ENCODE measurements around the gene GUCD1. TPM values are rescaled to one million over a fixed set of nuclear protein-coding genes. Genes with fewer than 3 reads are reported as not detected.

Gene GUCD1
- total RNA-seq, 1 donor from 2014 or later, result 71.6 TPM

DNA sequence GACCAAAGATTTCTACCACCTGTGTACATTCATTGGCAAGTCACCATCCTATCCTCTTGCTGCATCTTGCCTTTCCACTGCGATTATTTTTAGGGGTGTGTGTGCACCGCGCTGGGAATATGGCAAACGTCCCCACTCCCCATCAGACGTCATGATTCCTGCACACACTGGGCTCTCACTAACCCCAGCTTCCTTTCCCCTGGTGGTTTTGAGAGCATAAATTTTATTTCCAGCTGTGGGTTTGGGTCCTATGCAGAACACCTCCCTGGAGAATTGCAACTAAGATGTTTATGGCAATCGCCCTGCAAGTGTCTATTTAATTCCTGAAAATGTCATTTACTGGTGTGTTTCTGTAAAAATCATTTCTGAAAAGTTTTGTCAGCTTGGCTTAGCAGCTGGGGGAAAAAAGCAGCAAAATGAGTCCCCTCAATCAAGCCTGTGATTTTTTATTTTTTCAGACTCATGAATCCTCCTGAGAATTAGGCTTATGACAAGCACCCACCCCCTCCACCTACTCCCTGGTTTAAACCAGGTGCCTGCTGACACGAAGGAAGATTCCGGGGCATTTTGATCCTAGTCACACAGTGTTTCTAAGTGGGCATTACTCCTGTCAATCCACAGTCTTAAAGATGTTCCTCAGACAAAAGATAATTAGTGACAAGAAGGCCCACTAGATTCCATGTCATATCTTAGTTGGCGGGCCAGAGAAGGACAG is 36.0 kb downstream of the GUCD1 start:
- FAIRE-seq (no peak), DNase-seq (ENCODE audit: low read depth) (no peak)
- Histone ChIP-seq H3K4me3 (ENCODE audit: low read depth, low read length) (no peak overlapping the region), H3K36me3 (ENCODE audit: control insufficient read depth, insufficient read depth, low read length) (no peaks in the 10 kb centered on the region), H3K27me3 (ENCODE audit: control insufficient read depth, insufficient read depth, low read length) (peaks cover 8% of the 10 kb centered on the region)
- TF ChIP-seq, protein P1, sequence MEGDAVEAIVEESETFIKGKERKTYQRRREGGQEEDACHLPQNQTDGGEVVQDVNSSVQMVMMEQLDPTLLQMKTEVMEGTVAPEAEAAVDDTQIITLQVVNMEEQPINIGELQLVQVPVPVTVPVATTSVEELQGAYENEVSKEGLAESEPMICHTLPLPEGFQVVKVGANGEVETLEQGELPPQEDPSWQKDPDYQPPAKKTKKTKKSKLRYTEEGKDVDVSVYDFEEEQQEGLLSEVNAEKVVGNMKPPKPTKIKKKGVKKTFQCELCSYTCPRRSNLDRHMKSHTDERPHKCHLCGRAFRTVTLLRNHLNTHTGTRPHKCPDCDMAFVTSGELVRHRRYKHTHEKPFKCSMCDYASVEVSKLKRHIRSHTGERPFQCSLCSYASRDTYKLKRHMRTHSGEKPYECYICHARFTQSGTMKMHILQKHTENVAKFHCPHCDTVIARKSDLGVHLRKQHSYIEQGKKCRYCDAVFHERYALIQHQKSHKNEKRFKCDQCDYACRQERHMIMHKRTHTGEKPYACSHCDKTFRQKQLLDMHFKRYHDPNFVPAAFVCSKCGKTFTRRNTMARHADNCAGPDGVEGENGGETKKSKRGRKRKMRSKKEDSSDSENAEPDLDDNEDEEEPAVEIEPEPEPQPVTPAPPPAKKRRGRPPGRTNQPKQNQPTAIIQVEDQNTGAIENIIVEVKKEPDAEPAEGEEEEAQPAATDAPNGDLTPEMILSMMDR (IDR thresholded peaks at IDR 0.05; ENCODE audit: insufficient read depth, low read length, severe bottlenecking), result no peak

DNA sequence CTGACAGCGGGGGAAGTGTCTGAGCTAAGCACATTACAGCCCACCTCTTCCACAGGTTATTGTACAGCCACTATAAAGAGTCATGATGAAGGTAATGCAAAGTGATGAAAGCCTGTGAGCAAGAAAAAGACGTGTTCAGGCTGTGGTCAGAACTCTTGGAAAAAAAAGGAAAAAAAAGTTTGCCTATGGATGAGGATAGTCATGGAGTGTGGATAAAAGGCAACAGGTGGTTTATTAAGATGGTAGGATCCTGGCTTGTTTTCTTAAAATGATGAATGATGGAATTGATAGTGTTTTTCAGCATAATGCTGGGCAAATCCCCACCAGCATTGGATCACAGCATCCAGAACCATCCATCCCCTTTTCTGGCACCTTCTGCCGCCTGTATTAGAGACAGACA is 36.7 kb downstream of the GUCD1 start:
- Histone ChIP-seq H3K27me3 (ENCODE audit: control insufficient read depth, insufficient read depth, low read length) (peaks cover 9% of the 10 kb centered on the region), H3K4me3 (ENCODE audit: low read depth, low read length) (no peak overlapping the region), H3K36me3 (ENCODE audit: control insufficient read depth, insufficient read depth, low read length) (no peaks in the 10 kb centered on the region)
- TF ChIP-seq, protein P1 (IDR thresholded peaks at IDR 0.05; ENCODE audit: insufficient read depth, low read length, severe bottlenecking), result no peak
- FAIRE-seq, result no peak
- no peak for DNase-seq (ENCODE audit: low read depth)

DNA sequence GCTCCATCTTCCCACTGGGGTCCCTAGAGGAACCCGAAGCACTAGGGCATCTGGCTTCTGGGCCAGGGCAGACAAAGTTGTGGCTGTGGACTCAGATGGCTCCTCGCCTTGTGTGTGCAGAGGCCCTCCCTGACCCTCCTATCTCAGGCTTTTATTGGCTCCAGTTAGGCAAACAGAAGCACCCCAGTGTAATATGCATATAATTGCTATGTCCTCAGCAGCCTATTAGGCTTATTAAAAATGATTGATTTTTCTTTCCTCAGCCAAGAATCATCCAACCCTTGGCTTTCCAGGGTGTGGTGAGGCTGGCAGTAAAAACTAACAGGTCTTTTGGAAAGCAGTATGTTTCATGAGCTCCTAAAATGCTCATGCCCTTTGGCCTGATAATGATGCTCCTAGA is 37.5 kb downstream of the GUCD1 start:
- Histone ChIP-seq H3K27me3 (ENCODE audit: control insufficient read depth, insufficient read depth, low read length) (peaks cover 9% of the 10 kb centered on the region), H3K36me3 (ENCODE audit: control insufficient read depth, insufficient read depth, low read length) (no peaks in the 10 kb centered on the region), H3K4me3 (ENCODE audit: low read depth, low read length) (no peak overlapping the region)
- TF ChIP-seq, protein P1 (IDR thresholded peaks at IDR 0.05; ENCODE audit: insufficient read depth, low read length, severe bottlenecking), result no peak
- DNase-seq (ENCODE audit: low read depth), result no peak
- no peak for FAIRE-seq

DNA sequence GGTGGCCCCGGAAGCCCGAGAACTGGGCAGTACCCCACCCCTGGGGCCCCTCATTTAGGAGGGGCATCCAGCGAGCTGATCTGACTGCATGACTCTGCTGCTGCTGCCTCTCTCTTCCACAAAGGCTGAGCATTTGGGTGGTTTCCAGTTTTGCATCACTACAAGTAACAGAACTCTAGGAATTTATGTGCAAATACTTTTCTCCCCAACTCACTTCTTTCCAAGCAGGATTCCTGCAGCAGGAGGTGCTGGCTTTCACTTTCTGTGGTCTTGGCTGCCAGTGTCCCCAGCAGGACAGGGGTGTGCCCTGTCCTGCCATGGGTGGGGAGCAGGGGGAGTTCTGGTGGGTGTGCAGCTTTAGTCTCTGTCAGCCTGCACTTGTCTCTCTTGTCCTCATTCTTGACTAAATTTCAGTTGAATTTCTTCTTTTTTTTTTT is 38.6 kb downstream of the GUCD1 start:
- FAIRE-seq (no peak), DNase-seq (ENCODE audit: low read depth) (peak; percentile 52)
- Histone ChIP-seq H3K36me3 (ENCODE audit: control insufficient read depth, insufficient read depth, low read length) (no peaks in the 10 kb centered on the region), H3K27me3 (ENCODE audit: control insufficient read depth, insufficient read depth, low read length) (peaks cover 11% of the 10 kb centered on the region), H3K4me3 (ENCODE audit: low read depth, low read length) (no peak overlapping the region)
- TF ChIP-seq, protein P1 (IDR thresholded peaks at IDR 0.05; ENCODE audit: insufficient read depth, low read length, severe bottlenecking), result no peak

DNA sequence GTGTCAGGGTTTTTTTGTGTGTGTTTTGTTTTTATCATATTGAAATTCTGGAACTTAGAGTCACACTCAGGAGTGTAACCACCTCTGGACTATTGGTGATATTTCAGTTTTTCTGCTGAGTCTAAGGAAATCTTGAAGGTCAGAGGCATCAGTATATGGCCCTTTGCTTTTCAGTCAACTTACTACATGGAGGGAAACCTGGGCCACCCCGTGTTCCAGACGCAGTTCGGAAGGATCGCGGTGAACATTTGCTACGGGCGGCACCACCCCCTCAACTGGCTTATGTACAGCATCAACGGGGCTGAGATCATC is 40.0 kb downstream of the GUCD1 start:
- TF ChIP-seq, protein P1 (IDR thresholded peaks at IDR 0.05; ENCODE audit: insufficient read depth, low read length, severe bottlenecking), result no peak
- peaks cover 11% of the 10 kb centered on the region for H3K27me3 ChIP-seq (ENCODE audit: control insufficient read depth, insufficient read depth, low read length)
- DNase-seq (ENCODE audit: low read depth), result no peak
- FAIRE-seq, result no peak
- H3K4me3 ChIP-seq (ENCODE audit: low read depth, low read length), result no peak overlapping the region
- no peaks in the 10 kb centered on the region for H3K36me3 ChIP-seq (ENCODE audit: control insufficient read depth, insufficient read depth, low read length)

Data from bronchial epithelial cell (primary cell).